ENCODE data around the gene ADAMTS9.
A peak's percentile ranks its signal among the peaks of the same experiment; 100 is the strongest.

Gene ADAMTS9

GRCh38 chr3:64642327-64643151 lies 45.3 kb downstream of the ADAMTS9 start:
- DNase-seq (ENCODE audit: low read depth in 1 of 2, low spot score in 1 of 2): no peak
- TF ChIP-seq JUND (IDR thresholded peaks at IDR 0.05; ENCODE audit: low read depth): no peak
- in situ Hi-C loops (cut with HindIII; ENCODE audit: low pct_unique_long_range_greater_than_20kb, low sequenced_read_pairs): no loop called here

- DNase-seq (ENCODE audit: low read depth in 1 of 2, low spot score in 1 of 2): no peak
- in situ Hi-C loops (cut with HindIII; ENCODE audit: low pct_unique_long_range_greater_than_20kb, low sequenced_read_pairs): no loop called here
- no peak for TF ChIP-seq JUND (IDR thresholded peaks at IDR 0.05; ENCODE audit: low read depth)
Measured at GRCh38 chr3:64638981-64639481, 48.8 kb downstream of the ADAMTS9 start.

- in situ Hi-C loops (cut with HindIII; ENCODE audit: low pct_unique_long_range_greater_than_20kb, low sequenced_read_pairs): no loop called here
- no peak for DNase-seq (ENCODE audit: low read depth in 1 of 2, low spot score in 1 of 2)
- no peak for TF ChIP-seq JUND (IDR thresholded peaks at IDR 0.05; ENCODE audit: low read depth)
Measured at GRCh38 chr3:64638511-64638910, 49.3 kb downstream of the ADAMTS9 start.

- no peak for TF ChIP-seq JUND (IDR thresholded peaks at IDR 0.05; ENCODE audit: low read depth)
- DNase-seq (ENCODE audit: low read depth in 1 of 2, low spot score in 1 of 2): no peak
- in situ Hi-C loops (cut with HindIII; ENCODE audit: low pct_unique_long_range_greater_than_20kb, low sequenced_read_pairs): no loop called here
Measured at GRCh38 chr3:64634417-64634816, 53.4 kb downstream of the ADAMTS9 start.

GRCh38 chr3:64631951-64632350 lies 55.8 kb downstream of the ADAMTS9 start:
- no peak for DNase-seq (ENCODE audit: low read depth in 1 of 2, low spot score in 1 of 2)
- no peak for TF ChIP-seq JUND (IDR thresholded peaks at IDR 0.05; ENCODE audit: low read depth)
- in situ Hi-C loops (cut with HindIII; ENCODE audit: low pct_unique_long_range_greater_than_20kb, low sequenced_read_pairs): no loop called here

GRCh38 chr3:64627471-64628321 lies 60.1 kb downstream of the ADAMTS9 start:
- no peak for TF ChIP-seq JUND (IDR thresholded peaks at IDR 0.05; ENCODE audit: low read depth)
- DNase-seq (ENCODE audit: low read depth in 1 of 2, low spot score in 1 of 2): peak in 1 of 2 experiments; percentile 58
- in situ Hi-C loops (cut with HindIII; ENCODE audit: low pct_unique_long_range_greater_than_20kb, low sequenced_read_pairs): no loop called here

- in situ Hi-C loops (cut with HindIII; ENCODE audit: low pct_unique_long_range_greater_than_20kb, low sequenced_read_pairs): no loop called here
- no peak for DNase-seq (ENCODE audit: low read depth in 1 of 2, low spot score in 1 of 2)
- TF ChIP-seq JUND (IDR thresholded peaks at IDR 0.05; ENCODE audit: low read depth): no peak
Measured at GRCh38 chr3:64627042-64627441, 60.8 kb downstream of the ADAMTS9 start.

GRCh38 chr3:64625381-64625780 lies 62.4 kb downstream of the ADAMTS9 start:
- DNase-seq (ENCODE audit: low read depth in 1 of 2, low spot score in 1 of 2): no peak
- in situ Hi-C loops (cut with HindIII; ENCODE audit: low pct_unique_long_range_greater_than_20kb, low sequenced_read_pairs): no loop called here
- TF ChIP-seq JUND (IDR thresholded peaks at IDR 0.05; ENCODE audit: low read depth): no peak

GRCh38 chr3:64623125-64623524 lies 64.7 kb downstream of the ADAMTS9 start:
- TF ChIP-seq JUND (IDR thresholded peaks at IDR 0.05; ENCODE audit: low read depth): no peak
- DNase-seq (ENCODE audit: low read depth in 1 of 2, low spot score in 1 of 2): no peak
- in situ Hi-C loops (cut with HindIII; ENCODE audit: low pct_unique_long_range_greater_than_20kb, low sequenced_read_pairs): no loop called here

GRCh38 chr3:64621726-64622395 lies 65.9 kb downstream of the ADAMTS9 start:
- DNase-seq (ENCODE audit: low read depth in 1 of 2, low spot score in 1 of 2): no peak
- TF ChIP-seq JUND (IDR thresholded peaks at IDR 0.05; ENCODE audit: low read depth): no peak
- in situ Hi-C loops (cut with HindIII; ENCODE audit: low pct_unique_long_range_greater_than_20kb, low sequenced_read_pairs): no loop called here

GRCh38 chr3:64621275-64621674 lies 66.5 kb downstream of the ADAMTS9 start:
- TF ChIP-seq JUND (IDR thresholded peaks at IDR 0.05; ENCODE audit: low read depth): no peak
- no peak for DNase-seq (ENCODE audit: low read depth in 1 of 2, low spot score in 1 of 2)
- in situ Hi-C loops (cut with HindIII; ENCODE audit: low pct_unique_long_range_greater_than_20kb, low sequenced_read_pairs): no loop called here

GRCh38 chr3:64620020-64620419 lies 67.8 kb downstream of the ADAMTS9 start:
- in situ Hi-C loops (cut with HindIII; ENCODE audit: low pct_unique_long_range_greater_than_20kb, low sequenced_read_pairs): no loop called here

More at GRCh38 chr3:64620020-64620419, 67.8 kb downstream of the ADAMTS9 start:
- DNase-seq (ENCODE audit: low read depth in 1 of 2, low spot score in 1 of 2): no peak
- TF ChIP-seq JUND (IDR thresholded peaks at IDR 0.05; ENCODE audit: low read depth): no peak

All from T47D (cell line).